Femur (tissue), 1 donor: Measurements from ENCODE around the gene SH3BP4.

Source experiments
- DNase-seq: peaks from one replicate; pipeline ENCODE4 v3.0.0-alpha.2; 2017

SH3BP4 gene

DNA sequence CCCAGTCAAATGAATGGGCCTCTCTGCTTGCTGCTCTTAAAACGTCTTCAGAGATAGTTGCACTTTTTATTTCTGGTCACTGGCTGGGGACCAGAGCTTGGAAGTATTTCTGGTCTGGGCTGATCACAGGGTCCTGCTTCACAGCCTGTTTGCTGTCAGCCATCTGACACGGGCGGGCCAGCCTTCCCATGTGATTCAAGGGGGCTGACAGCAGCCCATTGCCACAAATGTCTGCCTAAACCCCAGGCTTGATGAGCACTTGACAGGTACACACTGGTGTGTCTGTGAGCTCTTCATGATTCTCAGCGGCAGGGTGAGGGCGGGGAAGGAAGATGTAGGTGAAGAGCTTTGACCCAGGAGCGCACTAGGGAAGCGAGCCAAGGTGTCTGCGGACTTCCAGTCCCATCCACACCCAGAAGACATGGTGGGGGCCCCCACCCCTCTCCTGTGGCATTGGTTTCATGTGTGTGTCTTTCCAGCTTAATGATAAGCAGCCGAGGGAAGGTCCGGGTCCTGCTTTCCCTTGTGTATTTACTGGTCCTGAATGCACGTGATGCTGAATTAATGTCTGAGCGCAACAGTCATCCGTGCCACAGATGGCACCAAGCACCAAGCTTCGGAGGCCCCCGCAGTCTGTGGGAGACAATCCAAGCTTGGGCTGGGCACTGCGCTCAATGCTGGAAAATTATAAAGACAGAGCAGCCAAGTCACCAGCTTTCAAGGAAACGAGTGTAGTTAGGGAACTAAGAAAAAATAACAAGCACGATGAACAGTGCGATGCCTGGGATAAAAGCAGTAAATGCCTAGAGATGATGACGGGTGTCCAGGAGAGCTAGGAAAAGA, 73.3 kb downstream of the SH3BP4 start:
- DNase-seq, result peak; percentile 49

DNA sequence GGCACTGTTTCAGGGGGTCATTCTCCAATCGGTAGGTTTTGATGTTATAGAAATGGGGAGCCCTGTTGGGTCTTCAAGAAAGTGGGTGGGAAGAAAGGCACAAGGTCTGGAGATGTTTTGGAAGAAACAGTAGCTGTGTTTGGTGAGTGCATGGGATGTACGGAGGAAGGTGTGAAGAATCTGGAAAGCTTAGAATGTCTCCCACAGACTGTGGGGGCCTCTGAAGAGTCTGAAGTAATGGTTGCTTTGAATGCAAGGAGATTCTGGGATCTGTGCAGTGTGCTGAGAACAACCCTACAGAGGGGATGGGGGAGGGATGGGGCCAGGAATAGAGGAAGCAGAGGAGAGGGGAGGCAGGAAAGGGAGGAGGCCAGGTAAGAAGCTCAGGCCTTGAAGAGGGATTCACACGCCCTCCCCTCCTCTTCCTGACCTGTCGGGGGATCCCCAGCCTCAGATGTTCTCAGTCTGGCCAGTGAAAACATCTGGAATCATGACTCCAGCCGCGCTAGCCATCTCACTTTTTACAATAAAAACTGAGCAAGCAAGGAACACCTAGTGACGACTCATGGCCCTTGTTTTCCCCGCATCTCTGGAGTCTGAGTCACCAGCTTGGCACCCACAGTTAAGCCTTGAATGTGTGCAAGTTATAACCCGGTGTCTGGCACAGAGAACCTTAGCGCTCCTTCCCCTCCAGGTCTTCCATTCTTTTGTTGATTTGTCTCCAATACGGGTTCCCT, 74.2 kb downstream of the SH3BP4 start:
- DNase-seq, result no peak

DNA sequence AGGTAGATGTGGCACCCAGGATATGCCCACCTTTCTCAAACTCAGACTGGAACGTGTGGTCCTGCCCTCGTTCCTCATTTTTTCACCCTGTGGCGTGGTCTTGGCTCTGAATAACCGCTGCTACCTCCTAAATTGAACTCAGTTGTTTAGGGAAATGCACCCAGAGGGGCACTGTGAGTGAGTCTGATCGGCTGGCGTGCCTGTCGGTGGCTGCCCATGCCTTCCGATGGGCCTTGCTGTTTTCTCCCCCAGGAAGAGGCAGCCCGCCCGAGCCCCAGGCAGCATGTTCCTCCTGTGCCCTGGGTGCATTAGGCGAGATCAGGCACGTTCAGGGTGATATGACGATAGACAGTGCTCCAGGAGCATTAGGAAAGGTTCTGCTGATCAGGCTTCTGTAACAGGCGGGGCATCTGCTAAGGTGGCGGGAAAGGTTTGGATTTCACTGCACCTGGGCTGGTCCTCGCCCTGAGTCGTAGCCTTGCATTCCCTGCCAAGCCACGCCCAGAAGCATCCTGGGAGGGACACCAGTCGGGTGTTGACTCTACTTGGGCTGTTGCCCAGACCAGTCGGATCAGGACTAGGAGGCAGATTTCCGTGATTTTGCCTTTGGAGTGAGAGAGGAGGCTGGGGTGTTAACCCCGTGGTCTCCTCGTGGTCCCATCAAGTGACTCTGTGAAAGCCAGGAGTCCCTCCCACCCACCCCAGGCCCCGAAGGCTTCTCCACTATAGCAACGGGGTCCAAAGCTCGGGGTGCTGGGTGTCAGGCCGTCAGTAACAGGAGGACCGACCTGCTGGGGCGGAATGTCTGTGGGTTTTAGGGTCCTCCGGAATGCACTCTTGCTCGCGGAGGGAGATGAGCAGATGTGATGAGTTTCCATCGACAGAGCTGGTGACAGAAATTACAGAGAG, 75.1 kb downstream of the SH3BP4 start:
- DNase-seq, result no peak

DNA sequence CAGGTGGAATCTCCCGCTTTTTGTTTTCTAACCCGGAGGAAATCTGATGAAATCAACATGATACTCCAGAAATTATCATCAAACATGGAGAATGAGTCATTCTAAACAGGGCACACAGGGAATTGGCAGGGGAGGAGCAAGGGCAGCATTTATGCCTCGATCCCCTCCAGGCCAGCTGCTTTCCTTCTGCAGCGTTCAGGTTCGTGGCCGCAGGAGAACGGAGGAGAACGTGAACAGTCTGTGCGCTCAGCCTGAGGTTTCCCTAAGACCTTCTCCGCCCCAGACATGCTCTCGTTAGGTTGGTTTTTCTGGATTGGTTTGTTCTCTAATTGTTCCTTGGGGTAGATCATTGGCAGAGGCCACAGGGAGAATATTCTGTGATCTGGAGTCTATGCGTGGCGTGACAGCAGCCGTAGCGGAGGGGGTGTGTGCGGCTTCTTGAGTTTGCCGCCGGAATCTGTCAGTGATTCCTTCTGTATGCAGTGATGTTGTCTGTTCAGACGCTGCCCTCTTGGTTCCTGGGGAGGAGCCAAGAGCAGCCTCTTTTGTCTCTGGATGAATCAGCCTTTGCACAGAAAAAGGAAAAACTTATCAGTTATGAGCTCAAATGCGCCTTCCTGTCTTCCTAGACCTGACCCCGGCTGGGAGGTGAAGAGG, 75.9 kb downstream of the SH3BP4 start:
- DNase-seq, result no peak

DNA sequence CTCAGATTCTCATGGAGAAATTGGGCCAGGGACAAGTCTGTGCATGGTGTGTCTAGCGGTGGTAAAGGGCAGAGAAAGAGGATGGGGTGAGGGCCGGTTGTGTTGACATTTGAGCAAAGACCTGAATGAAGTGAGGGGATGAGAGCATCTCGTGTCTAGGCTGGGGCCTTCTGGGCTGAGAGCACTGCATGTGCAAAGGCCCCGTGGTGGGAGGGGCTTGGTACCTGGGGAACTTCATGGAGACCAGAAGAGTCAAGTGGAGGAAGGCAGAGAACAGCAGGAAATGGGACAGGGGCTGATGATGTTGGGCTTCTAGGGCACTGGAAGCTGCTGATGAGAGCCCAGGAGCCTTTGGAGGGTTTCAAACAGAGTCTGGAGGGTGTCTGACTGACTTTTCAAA, 76.8 kb downstream of the SH3BP4 start:
- DNase-seq, result no peak

DNA sequence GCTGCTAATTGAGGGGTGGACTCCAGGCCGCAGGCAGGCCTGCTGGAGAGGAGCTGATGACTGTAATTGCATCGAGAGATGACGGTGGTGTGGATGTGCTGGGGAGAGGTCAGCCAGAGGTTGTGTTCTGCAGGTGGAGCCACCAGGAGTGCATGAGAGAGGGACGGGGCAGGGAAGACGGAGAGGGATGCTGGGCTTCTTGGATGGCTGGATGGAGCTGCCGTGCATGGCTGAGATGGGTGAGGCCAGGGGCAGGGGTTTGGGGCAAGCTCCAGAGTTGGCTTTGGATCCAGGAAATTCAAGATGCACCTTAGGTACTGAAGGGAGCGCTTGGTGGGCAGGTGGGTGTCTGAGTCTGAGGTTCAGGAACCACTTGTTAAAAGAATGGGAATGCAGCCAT, 77.2 kb downstream of the SH3BP4 start:
- DNase-seq, result no peak

DNA sequence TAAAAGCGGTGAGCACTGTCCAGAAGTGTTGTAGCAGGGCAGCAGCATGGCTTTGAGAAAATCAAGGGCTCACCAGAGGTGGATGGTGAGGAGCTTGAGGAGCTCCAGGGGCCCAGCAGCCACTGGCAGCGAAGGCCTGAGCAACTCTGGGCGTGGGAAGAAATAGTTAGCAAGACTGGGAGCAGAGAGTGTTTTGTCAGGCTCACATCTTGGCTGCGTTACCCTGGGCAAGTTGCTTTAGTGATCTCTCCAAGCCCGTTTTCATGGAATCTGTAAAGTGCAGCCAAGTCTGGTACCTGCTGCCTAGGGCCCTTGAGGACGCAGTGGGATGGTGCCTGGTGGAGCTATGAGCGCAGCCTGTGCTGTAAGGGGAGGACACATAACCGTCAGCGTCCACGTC, 78.3 kb downstream of the SH3BP4 start:
- no peak for DNase-seq

DNA sequence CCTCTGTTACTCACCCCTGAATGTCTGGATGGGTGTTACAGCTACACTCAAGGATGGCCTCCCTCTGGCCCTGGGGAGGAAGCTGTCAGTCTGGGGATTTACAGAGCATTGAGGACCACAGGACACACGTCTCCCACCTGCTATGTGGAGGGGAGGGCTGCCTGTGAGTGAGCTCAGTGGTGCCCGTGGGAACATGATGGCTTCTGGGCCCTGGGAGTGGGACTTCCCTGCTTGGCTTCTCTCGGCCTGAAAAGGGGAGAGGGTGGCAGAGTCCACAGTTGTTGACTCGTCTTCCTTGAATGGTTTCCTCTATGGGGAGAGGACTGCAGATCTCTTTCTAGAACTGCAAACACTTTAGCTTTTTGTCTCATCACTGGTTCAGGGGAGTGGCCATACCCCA, 79.1 kb downstream of the SH3BP4 start:
- DNase-seq, result no peak

DNA sequence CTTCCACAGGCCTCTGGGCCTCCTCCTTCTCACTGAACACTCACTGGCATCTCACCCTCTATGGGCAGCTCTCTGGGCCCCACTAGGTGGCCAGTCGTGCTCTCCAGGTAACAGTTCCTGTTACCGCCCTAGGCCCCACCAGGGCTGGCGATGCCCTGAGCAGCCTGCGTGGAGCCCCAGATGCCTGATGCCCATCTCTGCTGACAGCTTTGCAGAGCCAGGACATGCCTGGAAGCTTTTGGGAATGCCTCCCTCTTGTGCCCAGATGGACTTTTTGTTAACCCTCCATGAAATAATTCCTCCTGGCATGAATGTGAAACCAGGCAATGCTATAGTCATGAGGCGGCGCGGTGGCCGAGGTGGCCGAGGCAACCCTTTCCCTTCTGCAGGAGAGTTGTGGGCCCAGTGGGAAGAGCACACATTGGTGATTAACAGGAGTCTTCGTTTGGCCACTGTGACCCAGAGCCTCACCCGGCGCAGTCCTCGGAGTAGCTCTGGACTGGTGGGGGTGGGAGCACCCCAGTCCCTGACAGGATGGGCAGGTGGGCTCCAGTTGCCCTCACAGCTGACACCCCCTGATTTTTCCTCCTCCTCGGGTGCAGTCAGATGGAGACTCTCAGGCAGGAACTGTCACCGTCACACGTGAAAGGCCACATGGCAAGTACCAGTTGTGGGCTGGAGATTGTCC, 80.0 kb downstream of the SH3BP4 start:
- DNase-seq, result peak; percentile 8

DNA sequence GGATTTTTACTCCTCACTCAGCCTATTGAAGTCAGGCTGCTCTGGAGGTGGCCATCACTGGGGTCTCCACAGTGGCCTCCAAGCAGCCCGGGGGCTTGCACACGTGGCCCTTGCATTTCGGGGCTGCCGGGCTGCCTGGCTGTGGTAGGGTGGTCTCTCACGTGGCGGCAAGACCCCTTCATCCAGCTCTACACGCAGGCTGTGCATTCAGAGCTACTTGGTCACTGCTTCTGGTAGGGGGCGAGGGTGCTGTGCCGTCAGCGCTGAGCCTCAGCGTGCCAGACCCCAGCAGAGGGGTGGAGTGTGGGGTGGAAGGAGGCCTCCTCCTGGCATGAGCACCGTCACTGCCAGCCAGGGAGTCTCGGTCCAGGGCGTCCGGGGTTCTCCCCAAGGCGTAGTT, 80.6 kb downstream of the SH3BP4 start:
- DNase-seq, result no peak

DNA sequence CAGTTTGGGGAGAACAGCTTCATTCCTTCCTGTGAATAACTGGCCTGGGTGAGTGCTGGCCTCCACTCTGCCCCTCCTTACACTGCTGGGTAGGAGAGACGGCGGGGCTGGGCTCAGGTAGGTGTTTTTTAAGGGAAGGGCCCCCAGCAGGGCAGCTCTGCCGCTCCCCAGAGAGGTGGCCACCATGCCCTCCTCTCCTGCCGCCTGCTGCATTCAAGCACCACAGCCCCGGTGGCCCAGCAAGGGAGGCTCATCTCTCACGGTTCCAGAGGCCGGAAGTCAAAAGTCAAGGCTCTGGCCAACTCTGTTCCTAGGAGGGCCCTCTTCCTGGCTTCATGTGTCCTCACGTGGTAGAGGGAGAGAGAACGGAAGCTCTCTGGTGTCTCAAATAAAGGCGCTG, 81.1 kb downstream of the SH3BP4 start:
- no peak for DNase-seq

DNA sequence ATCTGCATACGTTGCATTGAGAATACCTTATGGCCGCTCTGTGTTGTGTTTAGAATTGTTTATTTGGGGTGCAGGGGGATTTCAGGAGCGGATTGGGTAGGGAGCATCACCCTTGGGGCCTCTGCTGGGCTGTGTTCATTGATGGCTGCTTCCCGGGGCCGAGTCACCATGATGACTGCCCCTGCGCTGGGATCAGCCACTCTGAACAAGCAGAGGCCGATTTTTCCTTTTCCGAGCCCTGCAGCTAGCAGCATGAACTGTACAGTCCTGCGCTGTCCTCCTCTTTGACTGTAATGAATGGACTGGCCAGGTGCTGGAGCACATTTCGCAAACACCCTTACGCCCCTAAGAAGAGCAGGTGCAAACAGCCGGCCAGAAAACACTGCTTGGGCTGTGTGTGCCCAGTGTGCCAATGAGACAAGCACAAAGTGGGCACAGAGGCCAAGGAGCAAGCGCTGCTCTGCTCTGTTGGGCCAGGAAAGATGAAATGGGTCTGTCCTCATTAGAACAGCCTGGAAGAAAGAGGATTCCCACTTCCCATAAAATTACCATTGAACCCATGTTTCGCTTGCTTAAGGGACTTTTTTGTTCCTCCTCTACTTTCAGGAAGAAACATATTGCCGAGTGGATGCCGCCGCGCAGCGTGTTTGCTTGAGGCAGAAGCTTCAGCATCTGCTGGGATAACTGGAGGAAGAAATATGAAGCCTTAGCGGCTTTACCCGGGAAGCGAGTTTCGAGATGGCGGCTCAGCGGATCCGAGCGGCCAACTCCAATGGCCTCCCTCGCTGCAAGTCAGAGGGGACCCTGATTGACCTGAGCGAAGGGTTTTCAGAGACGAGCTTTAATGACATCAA, 82.7 kb downstream of the SH3BP4 start:
- DNase-seq, result no peak

DNA sequence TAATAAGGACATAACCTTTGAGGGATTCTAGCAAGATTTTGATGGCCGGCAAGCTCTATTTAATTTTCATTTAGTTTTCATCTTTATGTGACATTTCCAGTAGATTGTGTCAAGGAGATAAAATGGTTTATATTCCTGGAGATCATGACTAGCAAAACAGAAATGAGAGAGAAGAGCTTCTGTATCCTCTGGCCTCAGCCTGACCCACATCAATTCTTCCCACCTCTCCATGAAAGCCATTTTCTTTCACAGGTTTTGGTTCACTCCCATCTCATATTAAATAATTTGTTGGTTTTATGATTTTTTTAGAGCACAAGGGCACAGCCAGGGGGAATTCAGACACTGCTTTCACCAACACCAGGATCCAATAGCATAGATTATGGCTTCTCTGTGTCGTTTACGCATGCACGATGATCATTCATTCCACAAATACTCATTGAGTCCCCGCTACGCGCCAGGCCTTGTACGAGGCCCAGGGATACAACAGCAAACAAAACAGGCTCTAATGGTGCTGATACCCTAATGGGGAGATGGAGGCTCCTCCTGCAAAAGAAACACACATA, 85.9 kb downstream of the SH3BP4 start:
- DNase-seq, result no peak

DNA sequence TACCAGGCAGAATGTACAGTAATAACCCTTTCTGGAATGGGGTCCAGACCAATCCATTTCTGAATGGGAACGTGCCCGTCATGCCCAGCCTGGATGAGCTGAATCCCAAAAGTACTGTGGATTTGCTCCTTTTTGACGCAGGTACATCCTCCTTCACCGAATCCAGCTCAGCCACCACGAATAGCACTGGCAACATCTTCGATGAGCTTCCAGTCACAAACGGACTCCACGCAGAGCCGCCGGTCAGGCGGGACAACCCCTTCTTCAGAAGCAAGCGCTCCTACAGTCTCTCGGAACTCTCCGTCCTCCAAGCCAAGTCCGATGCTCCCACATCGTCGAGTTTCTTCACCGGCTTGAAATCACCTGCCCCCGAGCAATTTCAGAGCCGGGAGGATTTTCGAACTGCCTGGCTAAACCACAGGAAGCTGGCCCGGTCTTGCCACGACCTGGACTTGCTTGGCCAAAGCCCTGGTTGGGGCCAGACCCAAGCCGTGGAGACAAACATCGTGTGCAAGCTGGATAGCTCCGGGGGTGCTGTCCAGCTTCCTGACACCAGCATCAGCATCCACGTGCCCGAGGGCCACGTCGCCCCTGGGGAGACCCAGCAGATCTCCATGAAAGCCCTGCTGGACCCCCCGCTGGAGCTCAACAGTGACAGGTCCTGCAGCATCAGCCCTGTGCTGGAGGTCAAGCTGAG, 89.6 kb downstream of the SH3BP4 start:
- no peak for DNase-seq

DNA sequence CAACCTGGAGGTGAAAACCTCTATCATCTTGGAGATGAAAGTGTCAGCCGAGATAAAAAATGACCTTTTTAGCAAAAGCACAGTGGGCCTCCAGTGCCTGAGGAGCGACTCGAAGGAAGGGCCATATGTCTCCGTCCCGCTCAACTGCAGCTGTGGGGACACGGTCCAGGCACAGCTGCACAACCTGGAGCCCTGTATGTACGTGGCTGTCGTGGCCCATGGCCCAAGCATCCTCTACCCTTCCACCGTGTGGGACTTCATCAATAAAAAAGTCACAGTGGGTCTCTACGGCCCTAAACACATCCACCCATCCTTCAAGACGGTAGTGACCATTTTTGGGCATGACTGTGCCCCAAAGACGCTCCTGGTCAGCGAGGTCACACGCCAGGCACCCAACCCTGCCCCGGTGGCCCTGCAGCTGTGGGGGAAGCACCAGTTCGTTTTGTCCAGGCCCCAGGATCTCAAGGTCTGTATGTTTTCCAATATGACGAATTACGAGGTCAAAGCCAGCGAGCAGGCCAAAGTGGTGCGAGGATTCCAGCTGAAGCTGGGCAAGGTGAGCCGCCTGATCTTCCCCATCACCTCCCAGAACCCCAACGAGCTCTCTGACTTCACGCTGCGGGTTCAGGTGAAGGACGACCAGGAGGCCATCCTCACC, 90.2 kb downstream of the SH3BP4 start:
- DNase-seq, result no peak

DNA sequence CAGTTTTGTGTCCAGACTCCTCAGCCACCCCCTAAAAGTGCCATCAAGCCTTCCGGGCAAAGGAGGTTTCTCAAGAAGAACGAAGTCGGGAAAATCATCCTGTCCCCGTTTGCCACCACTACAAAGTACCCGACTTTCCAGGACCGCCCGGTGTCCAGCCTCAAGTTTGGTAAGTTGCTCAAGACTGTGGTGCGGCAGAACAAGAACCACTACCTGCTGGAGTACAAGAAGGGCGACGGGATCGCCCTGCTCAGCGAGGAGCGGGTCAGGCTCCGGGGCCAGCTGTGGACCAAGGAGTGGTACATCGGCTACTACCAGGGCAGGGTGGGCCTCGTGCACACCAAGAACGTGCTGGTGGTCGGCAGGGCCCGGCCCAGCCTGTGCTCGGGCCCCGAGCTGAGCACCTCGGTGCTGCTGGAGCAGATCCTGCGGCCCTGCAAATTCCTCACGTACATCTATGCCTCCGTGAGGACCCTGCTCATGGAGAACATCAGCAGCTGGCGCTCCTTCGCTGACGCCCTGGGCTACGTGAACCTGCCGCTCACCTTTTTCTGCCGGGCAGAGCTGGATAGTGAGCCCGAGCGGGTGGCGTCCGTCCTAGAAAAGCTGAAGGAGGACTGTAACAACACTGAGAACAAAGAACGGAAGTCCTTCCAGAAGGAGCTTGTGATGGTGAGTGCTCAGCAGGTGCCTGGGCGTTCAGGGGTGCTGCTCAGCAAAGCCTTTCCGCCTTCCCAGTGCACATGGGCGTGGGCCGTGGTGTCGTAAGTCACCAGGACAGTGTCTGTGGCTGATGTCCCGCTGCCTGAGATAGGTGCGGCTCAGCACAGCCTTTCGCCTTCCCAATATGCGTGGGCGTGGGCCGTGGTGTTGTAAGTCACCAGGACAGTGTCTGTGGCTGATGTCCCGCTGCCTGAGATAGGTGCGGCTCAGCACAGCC, 91.0 kb downstream of the SH3BP4 start:
- no peak for DNase-seq

DNA sequence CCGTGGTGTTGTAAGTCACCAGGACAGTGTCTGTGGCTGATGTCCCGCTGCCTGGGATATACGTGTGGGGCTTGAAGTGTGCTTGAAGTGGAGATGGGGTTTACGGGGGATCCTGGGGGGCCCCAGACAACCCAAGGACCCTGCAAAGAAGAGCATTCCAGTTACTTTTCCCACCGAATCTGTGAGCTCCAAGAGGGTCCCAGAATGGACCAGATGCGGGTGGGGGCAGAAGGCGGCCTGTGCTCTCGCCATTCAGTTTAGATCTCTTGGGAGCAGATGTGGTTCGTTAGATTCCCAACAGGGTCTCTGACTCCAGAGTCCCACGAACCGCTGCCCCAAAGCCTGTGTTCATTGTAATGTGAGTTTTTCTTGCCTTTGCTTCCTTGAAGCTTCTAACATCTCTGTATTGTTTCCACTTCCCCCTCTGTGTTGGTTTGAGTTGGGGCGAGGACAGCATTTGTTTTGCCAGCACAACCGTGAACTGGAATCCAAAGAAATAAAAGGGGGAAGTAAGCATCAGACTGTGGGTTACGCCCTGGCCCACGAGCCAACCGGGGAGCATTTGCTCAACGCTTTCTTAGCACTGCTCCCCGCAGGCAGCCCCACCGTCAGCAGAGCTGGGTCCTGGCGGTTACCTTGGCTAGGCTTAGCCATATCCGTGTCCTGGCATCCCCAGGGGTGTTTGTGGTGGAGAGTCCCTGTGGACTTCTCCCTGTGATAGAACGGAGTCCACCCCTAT, 92.1 kb downstream of the SH3BP4 start:
- DNase-seq, result peak; percentile 42
